HFFc6 (cell line): ENCODE results near the gene UGDH. TPM values are rescaled to one million over a fixed set of nuclear protein-coding genes. Genes with fewer than 3 reads are reported as not detected.
A peak's percentile ranks its signal among the peaks of the same experiment; 100 is the strongest.

Experiments
- DNase-seq: peaks from one replicate; pipeline ENCODE4 v3.0.0-alpha.2; 2018
- H3K27ac Mint-ChIP-seq: 2 replicates; pipeline ENCODE4 v1.8.0; 2020; ENCODE audit warnings: mild to moderate bottlenecking, mixed read lengths
- H3K27me3 Mint-ChIP-seq: 2 replicates; pipeline ENCODE4 v1.8.0; 2021; ENCODE audit warnings: mild to moderate bottlenecking, moderate library complexity, mixed read lengths; ENCODE audit not compliant: insufficient read depth
- H3K36me3 Mint-ChIP-seq: 2 replicates; pipeline ENCODE4 v1.8.0; 2021; ENCODE audit warnings: low read depth, mixed read lengths
- H3K4me1 Mint-ChIP-seq: 2 replicates; pipeline ENCODE4 v1.8.0; 2020; ENCODE audit warnings: low read depth, mixed read lengths
- H3K4me3 Mint-ChIP-seq: 2 replicates; pipeline ENCODE4 v1.8.0; 2020; ENCODE audit warnings: mild to moderate bottlenecking, moderate library complexity, mixed read lengths
- H3K9me3 Mint-ChIP-seq: 2 replicates; pipeline ENCODE4 v1.8.0; 2020; ENCODE audit warnings: mild to moderate bottlenecking, mixed read lengths
- CTCF ChIP-seq: fragments of 200-600 bp; sonication (generic); IDR thresholded peaks from 2 replicates; pipeline ENCODE4 v1.5.0; 2021; ENCODE audit warnings: antibody characterized with exemption, mild to moderate bottlenecking
- total RNA-seq, 6 experiments: library from RNA; stranded (reverse); fragmentation: NEBNext Ultra II Directional; extraction: Animal tissue kit (Norgen Biotek cat#: 25700); gene quantifications; 2 replicates in 1 of 6; 3 replicates in 5 of 6; pipeline ENCODE4 v1.2.3, GENCODE V29; 2021

UGDH gene
- total RNA-seq, 6 experiments from 2014 or later, result 97.1 to 169 (median 158) TPM

GRCh38 chr4:39452860-39453587 lies 74.2 kb downstream of the UGDH start:
- DNase-seq, result no peak
- TF ChIP-seq CTCF, result no peak
- H3K4me1 Mint-ChIP-seq, result peaks cover 50% of the 10 kb centered on the region
- H3K4me3 Mint-ChIP-seq, result no peak overlapping the region
- H3K27me3 Mint-ChIP-seq, result peaks cover 2% of the 10 kb centered on the region; the same call in 1 of the 2 replicates
- H3K9me3 Mint-ChIP-seq, result no peaks in the 10 kb centered on the region
- H3K27ac Mint-ChIP-seq, result peak overlapping the region; percentile 12; the same call in 1 of the 2 replicates
- H3K36me3 Mint-ChIP-seq, result peaks cover 76% of the 10 kb centered on the region

GRCh38 chr4:39452153-39452859 lies 74.9 kb downstream of the UGDH start:
- H3K27ac Mint-ChIP-seq, result peak overlapping the region; percentile 73; the same call in 1 of the 2 replicates
- DNase-seq, result no peak
- H3K36me3 Mint-ChIP-seq, result peaks cover 73% of the 10 kb centered on the region
- H3K27me3 Mint-ChIP-seq, result peaks cover 2% of the 10 kb centered on the region
- H3K4me3 Mint-ChIP-seq, result no peak overlapping the region
- TF ChIP-seq CTCF, result no peak
- H3K9me3 Mint-ChIP-seq, result no peaks in the 10 kb centered on the region
- H3K4me1 Mint-ChIP-seq, result peaks cover 48% of the 10 kb centered on the region

GRCh38 chr4:39451423-39452023 lies 75.7 kb downstream of the UGDH start:
- no peak for TF ChIP-seq CTCF
- no peaks in the 10 kb centered on the region for H3K9me3 Mint-ChIP-seq
- peaks cover 2% of the 10 kb centered on the region for H3K27me3 Mint-ChIP-seq
- peak overlapping the region; percentile 73; the same call in 1 of the 2 replicates for H3K27ac Mint-ChIP-seq
- peaks cover 40% of the 10 kb centered on the region for H3K4me1 Mint-ChIP-seq
- no peak for DNase-seq
- H3K4me3 Mint-ChIP-seq, result no peak overlapping the region
- peaks cover 65% of the 10 kb centered on the region for H3K36me3 Mint-ChIP-seq

GRCh38 chr4:39450618-39451017 lies 76.6 kb downstream of the UGDH start:
- no peak for DNase-seq
- TF ChIP-seq CTCF, result no peak
- Mint-ChIP-seq H3K9me3 (no peaks in the 10 kb centered on the region), H3K36me3 (peaks cover 59% of the 10 kb centered on the region), H3K4me1 (peaks cover 31% of the 10 kb centered on the region), H3K27ac (peak overlapping the region; percentile 73), H3K27me3 (peaks cover 2% of the 10 kb centered on the region), H3K4me3 (no peak overlapping the region)

Other genes starting within 250 kb of the UGDH start
- 10 to 100 TPM; 35.1 to 42.7 (median 41.0) TPM for gene RFC1, start 161.1 kb downstream of the UGDH start, total RNA-seq
- not detected for gene KLB, start 120.5 kb downstream of the UGDH start, total RNA-seq
- 1,000 to 10,000 TPM; 1,332 to 1,543 (median 1,424) TPM for gene RPL9, start 68.5 kb downstream of the UGDH start, total RNA-seq
- 1 to 10 TPM; 6.9 to 9.4 (median 8.1) TPM for gene LIAS, start 68.4 kb downstream of the UGDH start, total RNA-seq
- 10 to 100 TPM; 26.6 to 35.0 (median 29.2) TPM for gene SMIM14, start 111.4 kb upstream of the UGDH start, total RNA-seq
- gene UBE2K, start 170.7 kb upstream of the UGDH start, total RNA-seq, result 100 to 1,000 TPM in 2 of 6 experiments, 10 to 100 TPM in 4; 84.8 to 104 (median 90.6) TPM